NCI-H1105 treated with DMSO at 0.1 percent for 48 hours (cell line): Measurements from ENCODE around the gene RNF121.

Experiments used
- DNase-seq: peaks from one replicate; lab custom pipeline; 2025; lab: John Stamatoyannopoulos, UW

The RNF121 gene

DNA sequence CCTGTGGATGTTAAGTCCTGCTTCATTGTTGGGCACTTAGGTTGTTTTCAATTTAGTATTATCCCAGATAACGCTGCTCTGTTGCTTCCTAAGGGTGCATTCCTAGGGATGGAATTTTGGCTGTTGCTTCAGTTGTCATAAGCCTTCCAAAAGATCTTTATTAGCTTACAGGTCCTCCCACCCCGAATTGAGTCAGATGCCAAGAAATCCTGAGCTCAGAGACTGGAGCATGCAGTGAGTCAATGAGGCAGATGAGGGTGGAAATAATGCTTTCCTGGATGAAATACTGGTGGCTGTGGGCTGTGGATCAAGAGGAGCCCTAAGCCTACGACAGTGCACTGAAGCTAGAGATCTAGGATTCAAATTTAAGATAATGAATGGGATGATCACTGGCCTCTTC lies 59.2 kb downstream of the RNF121 start:
- no peak for DNase-seq

DNA sequence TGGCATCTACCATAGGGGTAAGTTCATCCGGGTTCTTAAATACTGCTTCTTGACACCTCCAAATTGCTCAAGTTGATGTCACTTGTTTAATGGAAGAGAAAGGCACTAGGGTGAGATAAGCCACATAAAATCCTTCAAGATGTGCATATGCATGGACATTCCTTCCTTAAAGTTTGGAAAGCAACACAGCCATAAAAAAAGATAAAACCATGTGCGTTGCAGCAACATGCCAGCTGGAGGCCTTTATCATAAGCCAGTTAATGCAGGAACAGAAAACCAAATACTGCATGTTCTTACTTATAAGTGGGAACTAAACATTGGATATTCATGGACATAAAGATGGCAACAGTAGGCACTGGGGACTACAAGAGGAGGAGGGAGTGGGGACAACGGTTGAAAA lies 61.9 kb downstream of the RNF121 start:
- DNase-seq = no peak

DNA sequence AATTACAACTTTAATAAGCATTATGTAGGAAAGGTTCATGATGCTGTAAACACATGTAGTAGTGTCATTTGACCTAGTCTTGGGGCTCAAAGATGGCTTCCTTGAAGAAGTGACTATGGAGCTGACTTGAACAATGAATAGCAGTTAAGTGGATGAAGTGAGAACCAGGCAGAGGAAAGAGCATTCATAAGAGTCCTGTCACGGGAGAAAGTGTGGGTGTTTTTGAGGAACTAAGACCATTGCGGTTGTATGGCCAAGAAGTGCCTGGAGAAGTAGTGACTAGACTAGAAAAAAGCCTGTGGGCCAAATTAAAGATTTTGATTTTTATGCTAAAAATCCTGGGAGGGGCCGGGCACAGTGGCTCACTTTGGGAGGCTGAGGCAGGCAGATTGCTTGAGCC lies 62.6 kb downstream of the RNF121 start:
- DNase-seq = no peak

DNA sequence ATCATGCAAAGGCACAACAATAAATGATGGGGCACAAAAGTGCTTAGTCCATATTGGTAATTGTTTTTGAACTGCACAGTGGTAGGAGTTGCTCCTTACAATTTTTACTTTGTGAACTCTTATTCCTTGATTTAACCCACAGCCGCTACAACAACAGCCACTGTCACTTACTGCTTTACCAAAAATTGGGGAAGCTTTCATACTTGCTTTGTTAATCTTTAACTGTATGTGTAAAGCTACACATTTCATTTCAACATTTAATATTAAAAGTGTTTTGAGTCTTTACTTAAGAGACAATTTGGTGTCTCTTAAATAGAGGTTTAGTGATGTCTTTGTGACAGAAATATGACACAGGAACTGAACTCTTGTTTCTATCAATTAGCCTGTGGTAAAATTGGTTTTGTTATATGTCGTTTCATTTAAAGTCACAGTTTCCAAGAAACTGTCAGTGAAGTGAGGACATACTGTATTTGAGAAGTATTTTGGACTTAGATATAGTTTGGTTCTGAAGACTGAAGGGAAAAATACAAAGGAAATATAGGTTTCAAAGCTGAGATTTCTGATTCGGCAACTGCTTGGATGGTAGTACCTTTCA lies 63.4 kb downstream of the RNF121 start:
- DNase-seq = no peak

DNA sequence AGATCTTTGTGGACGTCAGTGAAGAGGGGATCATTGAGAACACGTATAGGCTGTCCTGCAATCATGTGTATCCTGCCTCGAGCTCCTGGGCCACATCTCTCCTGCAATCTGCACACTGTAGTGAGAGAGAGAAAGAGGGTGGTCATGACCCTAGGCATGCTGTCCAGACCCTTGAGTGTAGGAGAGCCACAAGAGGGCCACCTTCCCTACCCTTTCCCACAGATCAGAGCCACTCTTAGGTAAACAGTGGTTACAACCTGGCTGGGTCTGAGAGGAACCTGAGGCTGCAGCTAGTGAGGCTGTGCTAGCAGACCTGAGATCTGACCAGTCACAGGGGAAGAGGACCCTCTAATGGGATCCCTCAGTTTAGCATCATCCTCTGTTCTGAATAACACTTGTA lies 65.9 kb downstream of the RNF121 start:
- no peak for DNase-seq

DNA sequence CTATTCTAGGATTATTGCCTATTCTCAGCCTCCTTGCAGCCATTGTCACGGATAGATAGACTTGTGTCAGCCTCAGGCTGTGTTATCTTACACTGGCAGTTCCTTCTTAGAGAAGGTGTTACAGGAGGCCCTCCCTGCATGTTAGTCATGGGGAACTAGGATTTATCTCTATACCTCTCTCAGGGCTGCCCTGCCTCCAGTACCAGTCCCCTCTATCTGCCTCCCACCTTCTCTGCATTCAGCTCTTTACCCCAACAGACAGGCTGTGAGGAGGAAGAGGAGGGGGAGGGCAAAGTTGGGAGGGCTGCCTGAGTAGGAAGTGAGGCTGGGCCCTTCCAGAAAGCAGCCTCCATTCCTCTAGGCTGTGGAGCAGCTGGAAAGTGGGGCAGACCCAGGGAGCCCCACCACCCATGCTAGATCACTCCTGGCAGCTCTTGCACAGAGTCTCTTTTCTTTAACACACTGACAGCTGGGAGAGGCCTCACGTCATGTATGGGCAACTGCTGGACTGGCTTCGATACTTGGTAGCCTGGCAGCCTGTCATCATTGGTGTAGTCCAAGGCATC lies 67.0 kb downstream of the RNF121 start:
- DNase-seq = no peak

DNA sequence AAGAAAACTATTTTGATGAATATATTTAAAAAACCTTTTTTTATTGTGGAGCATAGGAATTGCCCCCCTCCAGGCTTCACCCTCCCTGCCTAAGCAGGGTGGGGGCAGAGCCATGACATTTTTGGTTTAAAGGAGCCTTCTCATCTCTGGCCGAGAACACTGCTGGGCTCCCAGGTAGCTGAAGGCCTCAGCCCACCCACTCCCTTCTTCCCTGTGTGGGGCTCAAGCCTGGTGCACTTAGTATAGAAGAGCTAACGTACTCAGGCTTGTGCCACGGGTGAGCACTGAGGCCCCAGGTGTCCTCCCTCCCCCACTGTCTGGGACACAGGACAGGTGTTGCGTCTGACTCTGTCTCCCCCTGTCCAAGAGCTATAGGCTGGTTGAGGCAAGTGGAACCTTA lies 67.7 kb downstream of the RNF121 start:
- no peak for DNase-seq

DNA sequence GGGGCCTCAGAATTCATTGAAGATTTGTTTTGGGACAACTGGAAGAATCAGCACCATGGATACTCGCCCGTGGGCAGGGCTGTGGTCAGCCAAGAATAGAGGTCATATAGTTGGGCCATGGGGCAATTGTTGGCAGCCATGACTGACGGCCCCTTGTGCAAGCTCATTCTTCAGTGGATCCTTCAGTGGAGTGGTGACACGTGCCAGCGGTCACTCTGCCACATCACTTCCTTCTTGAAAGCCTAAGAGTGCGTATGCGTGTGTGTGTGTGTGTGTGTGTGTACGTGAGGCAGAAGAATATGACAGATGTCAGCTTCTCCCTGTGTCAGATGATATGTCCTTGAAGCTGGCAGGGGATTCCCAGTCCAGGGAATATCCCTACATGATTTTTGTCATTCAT lies 68.1 kb downstream of the RNF121 start:
- no peak for DNase-seq

DNA sequence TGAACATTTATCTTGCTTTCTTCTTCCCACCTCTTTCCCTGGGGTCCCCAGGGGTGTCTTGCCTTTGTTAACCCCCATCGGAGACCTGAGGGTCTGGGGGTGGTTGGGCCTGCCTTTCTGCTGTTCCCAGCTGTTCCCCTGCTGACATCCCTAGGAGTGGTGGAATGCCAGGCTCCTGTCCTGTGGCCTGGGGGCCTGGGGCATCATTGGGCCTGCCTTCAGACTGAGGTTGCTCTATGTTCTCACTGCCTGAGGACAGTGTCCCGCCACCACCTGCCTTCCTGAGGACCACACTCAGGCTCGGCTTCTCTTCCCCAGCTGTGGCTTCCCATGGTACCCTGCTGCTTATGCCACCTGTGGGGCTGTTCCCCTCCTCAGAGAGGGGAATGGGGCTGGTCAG lies 68.7 kb downstream of the RNF121 start:
- no peak for DNase-seq

DNA sequence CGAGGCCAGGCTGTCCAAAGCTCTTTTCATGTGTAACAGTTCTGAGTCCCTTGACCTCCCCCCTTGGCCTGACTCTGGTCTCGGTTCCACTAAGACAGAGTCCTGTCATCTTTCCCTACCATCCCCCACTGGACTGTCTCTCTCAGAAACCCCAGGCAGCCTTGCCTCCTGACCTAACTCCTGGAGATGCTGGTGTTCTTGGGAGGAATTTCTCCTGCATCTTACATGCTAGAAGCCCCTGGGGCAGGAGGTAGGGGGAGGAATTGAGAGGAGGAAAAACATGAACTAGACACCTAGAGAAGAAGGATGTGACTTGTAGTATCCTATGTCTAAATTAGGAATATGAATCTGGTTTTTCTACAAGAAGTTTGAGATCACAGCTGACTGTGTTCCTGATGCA lies 69.2 kb downstream of the RNF121 start:
- no peak for DNase-seq

DNA sequence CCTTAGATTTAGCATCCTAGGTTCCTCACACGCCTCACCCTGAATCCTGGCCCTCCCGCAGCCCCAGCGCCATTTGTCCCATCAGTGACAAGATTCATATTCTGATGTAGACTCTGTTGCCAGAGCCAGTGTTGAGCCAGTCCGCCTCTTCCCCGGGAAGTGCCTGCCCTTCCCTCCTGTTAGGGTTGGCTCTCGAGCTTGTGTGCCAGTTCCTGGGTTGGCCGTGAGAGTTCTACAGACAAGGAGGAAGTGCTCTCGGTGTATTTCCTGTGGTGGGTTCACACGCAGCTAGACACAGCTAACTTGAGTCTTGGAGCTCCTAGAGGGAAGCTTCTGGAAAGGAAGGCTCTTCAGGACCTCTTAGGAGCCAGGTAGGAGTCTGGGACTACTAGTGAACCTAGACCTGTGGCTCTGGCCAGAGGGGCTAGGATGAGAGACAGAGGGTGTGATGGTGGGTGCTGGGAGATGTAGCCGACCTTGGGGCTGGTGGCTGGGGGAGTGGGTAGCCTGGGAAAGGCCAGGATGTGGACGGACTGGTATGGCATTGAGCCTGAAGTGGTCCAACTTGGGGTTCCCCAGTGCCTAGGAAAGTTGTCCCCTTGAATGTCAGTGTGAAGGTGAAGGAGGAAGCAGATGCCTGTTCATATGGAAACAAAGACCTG lies 69.9 kb downstream of the RNF121 start, which contains the start of gene IL18BP:
TSS of gene IL18BP (plus strand) at position 261 of the 662 bp plus-strand sequence. CDS start 1,076 bp downstream, outside the sequence.
- no peak for DNase-seq

DNA sequence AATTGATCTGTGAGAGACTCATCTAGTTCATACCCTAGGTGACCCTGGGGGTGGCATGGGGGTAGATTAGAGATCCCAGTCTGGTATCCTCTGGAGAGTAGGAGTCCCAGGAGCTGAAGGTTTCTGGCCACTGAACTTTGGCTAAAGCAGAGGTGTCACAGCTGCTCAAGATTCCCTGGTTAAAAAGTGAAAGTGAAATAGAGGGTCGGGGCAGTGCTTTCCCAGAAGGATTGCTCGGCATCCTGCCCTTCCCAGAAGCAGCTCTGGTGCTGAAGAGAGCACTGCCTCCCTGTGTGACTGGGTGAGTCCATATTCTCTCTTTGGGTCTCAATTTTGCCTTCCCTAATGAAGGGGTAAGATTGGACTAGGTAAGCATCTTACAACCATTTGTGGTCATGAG lies 70.5 kb downstream of the RNF121 start:
- DNase-seq = no peak

DNA sequence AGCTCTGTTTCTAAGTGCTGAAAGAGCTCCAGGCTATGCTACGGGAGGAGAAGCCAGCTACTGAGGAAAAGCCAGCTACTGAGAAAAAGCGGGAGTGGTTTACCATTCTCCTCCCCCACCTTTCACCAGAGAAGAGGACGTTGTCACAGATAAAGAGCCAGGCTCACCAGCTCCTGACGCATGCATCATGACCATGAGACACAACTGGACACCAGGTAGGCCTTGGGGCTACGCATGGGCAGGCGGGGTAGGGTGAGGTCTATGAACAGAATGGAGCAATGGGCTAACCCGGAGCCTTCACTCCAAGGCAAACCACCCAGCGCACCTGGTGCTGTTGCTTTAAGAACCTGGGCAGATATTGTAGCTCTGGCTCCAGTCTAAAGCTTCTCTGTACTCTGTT lies 71.0 kb downstream of the RNF121 start:
- no peak for DNase-seq

DNA sequence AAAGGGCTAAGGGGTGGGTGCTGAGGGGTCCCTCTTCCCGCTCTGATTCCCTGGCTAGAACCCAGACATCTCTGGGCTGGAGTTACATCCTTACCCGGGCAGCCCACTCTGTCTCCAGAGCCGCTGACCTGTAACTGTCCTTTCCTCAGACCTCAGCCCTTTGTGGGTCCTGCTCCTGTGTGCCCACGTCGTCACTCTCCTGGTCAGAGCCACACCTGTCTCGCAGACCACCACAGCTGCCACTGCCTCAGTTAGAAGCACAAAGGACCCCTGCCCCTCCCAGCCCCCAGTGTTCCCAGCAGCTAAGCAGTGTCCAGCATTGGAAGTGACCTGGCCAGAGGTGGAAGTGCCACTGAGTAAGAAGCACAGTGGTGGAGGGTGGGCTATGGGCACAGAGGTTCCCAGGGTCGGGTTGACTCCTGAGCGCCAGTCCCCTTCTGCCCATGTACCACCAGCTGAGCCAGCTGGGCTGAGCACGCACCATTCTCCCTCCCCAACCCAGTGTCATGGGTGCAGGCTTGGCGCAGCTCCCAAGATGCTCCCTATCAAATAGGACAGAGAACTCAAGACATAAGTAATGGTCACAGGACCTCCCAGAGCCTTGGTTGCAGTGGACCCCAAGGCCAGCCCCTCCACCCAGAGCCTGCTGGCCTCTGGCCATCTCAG lies 71.5 kb downstream of the RNF121 start:
- no peak for DNase-seq

DNA sequence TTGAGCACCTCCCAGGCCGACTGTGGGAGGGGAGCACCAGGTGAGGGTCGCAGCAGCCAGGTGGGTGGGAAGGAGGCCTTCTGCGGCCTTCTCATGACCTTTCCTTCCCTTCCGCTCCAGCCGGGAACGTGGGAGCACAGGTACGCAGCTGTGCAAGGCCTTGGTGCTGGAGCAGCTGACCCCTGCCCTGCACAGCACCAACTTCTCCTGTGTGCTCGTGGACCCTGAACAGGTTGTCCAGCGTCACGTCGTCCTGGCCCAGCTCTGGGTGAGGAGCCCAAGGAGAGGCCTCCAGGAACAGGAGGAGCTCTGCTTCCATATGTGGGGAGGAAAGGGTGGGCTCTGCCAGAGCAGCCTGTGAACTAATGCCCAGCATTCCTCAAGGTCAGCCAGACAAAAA lies 72.4 kb downstream of the RNF121 start:
- no peak for DNase-seq

DNA sequence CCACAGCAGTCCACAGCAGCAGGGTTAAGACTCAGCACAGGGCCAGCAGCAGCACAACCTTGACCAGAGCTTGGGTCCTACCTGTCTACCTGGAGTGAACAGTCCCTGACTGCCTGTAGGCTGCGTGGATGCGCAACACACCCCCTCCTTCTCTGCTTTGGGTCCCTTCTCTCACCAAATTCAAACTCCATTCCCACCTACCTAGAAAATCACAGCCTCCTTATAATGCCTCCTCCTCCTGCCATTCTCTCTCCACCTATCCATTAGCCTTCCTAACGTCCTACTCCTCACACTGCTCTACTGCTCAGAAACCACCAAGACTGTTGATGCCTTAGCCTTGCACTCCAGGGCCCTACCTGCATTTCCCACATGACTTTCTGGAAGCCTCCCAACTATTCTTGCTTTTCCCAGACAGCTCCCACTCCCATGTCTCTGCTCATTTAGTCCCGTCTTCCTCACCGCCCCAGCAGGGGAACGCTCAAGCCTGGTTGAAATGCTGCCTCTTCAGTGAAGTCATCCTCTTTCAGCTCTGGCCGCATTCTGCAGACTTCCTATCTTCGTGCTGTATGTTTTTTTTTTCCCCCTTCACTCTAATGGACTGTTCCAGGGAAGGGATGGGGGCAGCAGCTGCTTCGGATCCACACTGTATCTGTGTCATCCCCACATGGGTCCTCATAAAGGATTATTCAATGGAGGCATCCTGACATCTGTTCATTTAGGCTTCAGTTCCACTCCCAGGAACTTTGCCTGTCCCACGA lies 73.2 kb downstream of the RNF121 start:
- DNase-seq = no peak

DNA sequence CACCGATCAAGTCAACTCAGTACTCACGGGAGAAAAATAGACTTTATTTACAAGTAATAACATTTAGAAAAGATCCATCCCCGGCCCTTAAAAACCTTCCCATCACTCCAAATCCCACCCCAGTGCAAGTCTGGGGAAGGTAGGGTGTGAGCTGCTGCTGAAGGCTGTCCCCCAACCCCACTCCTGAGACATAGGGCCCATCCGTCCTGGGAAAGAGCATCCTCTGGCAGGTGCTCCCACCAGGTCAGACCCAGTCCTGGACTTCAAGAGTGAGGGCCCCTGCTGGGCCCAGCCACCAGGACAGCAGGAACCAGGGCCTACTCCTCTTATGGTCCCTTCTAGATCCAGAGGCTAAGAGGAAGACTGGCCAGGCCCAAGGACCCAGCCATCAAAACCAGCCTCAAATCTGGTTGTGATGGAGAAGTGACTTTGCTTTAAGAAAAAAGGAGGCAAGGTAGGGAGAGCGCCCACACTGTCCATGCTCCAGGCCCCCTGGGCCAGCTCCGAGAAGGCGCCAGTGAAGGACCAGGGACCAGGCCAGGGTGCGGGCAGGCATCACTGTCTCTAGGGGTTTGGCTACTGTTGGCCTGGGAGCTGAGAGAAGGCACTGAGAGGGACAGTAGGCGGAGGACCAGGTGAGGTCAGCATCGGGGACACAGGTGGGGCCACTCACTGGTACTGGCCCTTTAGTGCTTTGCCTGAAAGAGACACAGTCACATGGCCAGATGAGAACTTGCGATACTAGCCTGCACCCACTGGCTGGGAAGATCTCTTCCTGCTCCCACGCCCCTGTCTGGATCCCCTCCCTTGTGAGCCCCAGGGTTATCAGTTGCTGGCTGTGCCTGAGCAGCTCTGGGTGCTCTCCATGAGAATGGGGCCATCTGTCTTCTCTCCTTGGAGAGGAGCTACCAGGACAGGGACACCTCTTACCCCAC lies 74.3 kb downstream of the RNF121 start:
- DNase-seq = no peak

DNA sequence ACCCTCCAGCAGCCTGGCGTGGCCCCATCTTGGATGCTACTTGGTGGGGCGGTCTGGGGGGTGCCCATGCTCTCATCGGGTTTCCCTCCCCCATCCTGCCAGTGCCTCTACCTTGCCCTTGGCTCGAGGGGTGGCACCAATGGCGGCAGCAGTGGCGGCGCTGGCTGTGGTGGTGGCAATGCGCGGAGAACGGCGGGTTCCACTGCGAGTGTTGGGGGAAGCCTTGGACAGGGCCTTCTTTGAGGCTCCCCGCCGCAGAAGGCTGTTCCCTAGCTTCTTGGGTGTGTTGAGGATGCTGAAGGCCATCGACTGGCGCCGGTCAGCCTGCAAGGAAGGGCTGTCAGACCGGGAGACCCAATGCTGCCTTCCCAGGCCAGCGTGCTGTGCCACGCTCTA lies 74.9 kb downstream of the RNF121 start:
- no peak for DNase-seq

DNA sequence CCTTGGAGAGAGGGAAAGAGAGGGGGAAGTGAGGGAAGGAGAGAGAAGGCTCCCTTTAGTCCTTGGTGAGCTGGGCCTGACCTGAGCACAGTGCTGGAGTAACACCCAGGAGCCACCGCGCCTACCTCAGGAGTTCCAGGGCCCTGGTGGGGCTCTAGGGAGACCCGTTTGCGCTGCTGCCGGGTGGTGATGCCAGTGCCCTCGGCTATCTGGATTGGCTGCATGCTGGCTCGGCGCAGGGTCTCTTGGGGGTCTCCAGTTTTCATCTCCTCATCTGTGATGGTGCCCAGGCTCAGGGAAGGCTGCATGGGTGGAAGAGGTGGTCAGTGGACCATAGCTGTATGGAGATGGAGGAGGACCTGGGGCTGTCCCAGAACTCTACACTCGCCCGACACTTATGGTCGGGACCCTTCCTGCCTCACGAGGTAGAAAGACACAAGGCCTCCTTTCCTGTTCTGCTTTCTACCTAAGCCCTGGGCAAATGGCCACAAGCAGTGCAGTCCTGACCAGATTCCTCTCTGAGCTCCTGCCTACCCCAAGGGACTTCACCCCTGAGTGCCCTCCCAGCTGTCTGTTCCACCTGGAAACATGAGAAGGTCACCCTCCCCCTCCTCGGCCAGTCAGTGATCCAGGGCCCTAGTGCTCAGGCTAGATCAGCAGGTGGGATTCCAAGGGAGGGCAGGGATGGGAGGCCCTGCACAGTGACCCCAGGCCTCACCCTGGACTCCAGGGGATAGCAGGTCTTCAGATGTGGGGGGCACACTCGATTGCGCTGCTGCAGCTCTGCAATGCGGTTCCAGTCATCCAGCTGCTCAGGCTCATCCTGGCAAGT lies 75.9 kb downstream of the RNF121 start:
- DNase-seq = no peak
